GM19468 (cell line): ENCODE results near the gene MGME1.
"Not testable (repeated sequence)": the region's sequence is repeated elsewhere in the genome, so short reads cannot be mapped to it uniquely, and the experiment has no call there.

Experiments used
- ATAC-seq: cut with Tn5 transposase; IDR thresholded peaks from one replicate; pipeline ENCODE4 v1.9.1; 2021; ENCODE audit warnings: mild to moderate bottlenecking, moderate library complexity, moderate number of reproducible peaks; ENCODE audit not compliant: unreplicated experiment; ENCODE audit errors: extremely low read depth

MGME1 gene

GRCh38 chr20:17958373-17959256 lies 10.2 kb upstream of the MGME1 start:
- no peak for ATAC-seq

- no peak for ATAC-seq
Observed at GRCh38 chr20:17959257-17959627, 9.6 kb upstream of the MGME1 start.

GRCh38 chr20:17960400-17960885 lies 8.4 kb upstream of the MGME1 start:
- not testable (repeated sequence) for ATAC-seq

GRCh38 chr20:17960927-17961586 lies 7.8 kb upstream of the MGME1 start:
- ATAC-seq = no peak

GRCh38 chr20:17961587-17961940 lies 7.3 kb upstream of the MGME1 start:
- no peak for ATAC-seq

GRCh38 chr20:17963114-17963897 lies 5.5 kb upstream of the MGME1 start:
- ATAC-seq = no peak

GRCh38 chr20:17964073-17964472 lies 4.7 kb upstream of the MGME1 start:
- ATAC-seq = no peak

GRCh38 chr20:17964632-17965031 lies 4.2 kb upstream of the MGME1 start:
- ATAC-seq = no peak

GRCh38 chr20:17965042-17965697 lies 3.6 kb upstream of the MGME1 start:
- no peak for ATAC-seq

- ATAC-seq = no peak
Observed at GRCh38 chr20:17966432-17967310, 2.1 kb upstream of the MGME1 start.

GRCh38 chr20:17967521-17968365 lies 1.1 kb upstream of the MGME1 start:
- ATAC-seq = no peak

- peak; percentile 1 for ATAC-seq
Observed at GRCh38 chr20:17969278-17969883, 563 bp downstream of the MGME1 start.

GRCh38 chr20:17969884-17970409 lies 1.1 kb downstream of the MGME1 start:
- no peak for ATAC-seq

GRCh38 chr20:17971300-17972013 lies 2.6 kb downstream of the MGME1 start:
- no peak for ATAC-seq

GRCh38 chr20:17972121-17972520 lies 3.3 kb downstream of the MGME1 start:
- no peak for ATAC-seq

- no peak for ATAC-seq
Observed at GRCh38 chr20:17976305-17976704, 7.5 kb downstream of the MGME1 start.

- no peak for ATAC-seq
Observed at GRCh38 chr20:17985388-17986018, 16.7 kb downstream of the MGME1 start.
